Subcutaneous abdominal adipose tissue (tissue), 5 donors: ENCODE results near the gene IL5.
"Not testable (repeated sequence)": the region's sequence is repeated elsewhere in the genome, so short reads cannot be mapped to it uniquely, and the experiment has no call there.

Experiments used
- H3K27ac ChIP-seq: one replicate; pipeline ENCODE4 v1.7.0; 2013; ENCODE audit warnings: low read depth, mild to moderate bottlenecking, inconsistent platforms, low read length, moderate library complexity
- H3K27me3 ChIP-seq, 5 donors: one replicate each; pipeline ENCODE4 v1.7.0; 2013; ENCODE audit warnings: low read length in 5 of 5, inconsistent platforms in 1 of 5; ENCODE audit not compliant: control insufficient read depth in 5 of 5, insufficient read depth in 4 of 5
- H3K36me3 ChIP-seq, 5 donors: one replicate each; pipeline ENCODE4 v1.7.0; 2013; ENCODE audit warnings: low read length in 5 of 5; ENCODE audit not compliant: control insufficient read depth in 5 of 5, insufficient read depth in 5 of 5
- H3K4me1 ChIP-seq, 5 donors: one replicate each; pipeline ENCODE4 v1.7.0; 2013; ENCODE audit warnings: low read length in 5 of 5, mild to moderate bottlenecking in 3 of 5, moderate library complexity in 1 of 5; ENCODE audit not compliant: control insufficient read depth in 5 of 5, insufficient read depth in 5 of 5
- H3K4me3 ChIP-seq, 5 donors: one replicate each; pipeline ENCODE4 v1.7.0; 2013; ENCODE audit warnings: low read length in 5 of 5, low read depth in 1 of 5
- H3K9ac ChIP-seq, 5 donors: one replicate each; pipeline ENCODE4 v1.7.0; 2013; ENCODE audit warnings: low read length in 5 of 5, mild to moderate bottlenecking in 4 of 5, moderate library complexity in 3 of 5
- H3K9me3 ChIP-seq, 5 donors: one replicate each; pipeline ENCODE4 v1.7.0; 2013; ENCODE audit warnings: low read length in 5 of 5; ENCODE audit not compliant: control insufficient read depth in 5 of 5
- donor health status: healthy.
- donor health status: healthy.
- donor health status: healthy.
- donor health status: healthy.
- donor health status: healthy.

Gene IL5

DNA sequence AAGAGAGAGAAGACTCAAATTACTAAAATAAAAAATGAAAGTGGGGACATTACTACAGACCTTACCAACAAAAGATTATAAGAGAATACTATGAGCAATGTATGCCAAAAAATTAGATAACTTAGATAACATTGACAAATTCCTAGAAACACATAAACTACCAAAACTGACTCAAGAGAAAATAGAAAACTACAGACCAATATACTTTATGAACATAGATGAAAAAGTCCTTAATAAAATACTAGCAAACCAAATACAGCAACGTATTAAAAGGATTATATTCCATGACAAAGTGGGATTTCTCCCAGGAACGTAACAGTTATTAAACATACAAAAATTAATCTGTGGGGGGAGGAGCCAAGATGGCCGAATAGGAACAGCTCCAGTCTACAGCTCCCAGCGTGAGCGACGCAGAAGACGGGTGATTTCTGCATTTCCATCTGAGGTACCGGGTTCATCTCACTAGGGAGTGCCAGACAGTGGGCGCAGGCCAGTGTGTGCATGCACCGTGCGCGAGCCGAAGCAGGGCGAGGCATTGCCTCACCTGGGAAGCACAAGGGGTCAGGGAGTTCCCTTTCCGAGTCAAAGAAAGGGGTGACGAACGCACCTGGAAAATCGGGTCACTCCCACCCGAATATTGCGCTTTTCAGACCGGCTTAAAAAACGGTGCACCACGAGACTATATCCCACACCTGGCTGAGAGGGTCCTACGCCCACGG lies 29.5 kb downstream of the IL5 start:
- not testable (repeated sequence) for H3K4me1 ChIP-seq, H3K36me3 ChIP-seq, H3K27ac ChIP-seq, H3K27me3 ChIP-seq, H3K9ac ChIP-seq, H3K4me3 ChIP-seq, H3K9me3 ChIP-seq

DNA sequence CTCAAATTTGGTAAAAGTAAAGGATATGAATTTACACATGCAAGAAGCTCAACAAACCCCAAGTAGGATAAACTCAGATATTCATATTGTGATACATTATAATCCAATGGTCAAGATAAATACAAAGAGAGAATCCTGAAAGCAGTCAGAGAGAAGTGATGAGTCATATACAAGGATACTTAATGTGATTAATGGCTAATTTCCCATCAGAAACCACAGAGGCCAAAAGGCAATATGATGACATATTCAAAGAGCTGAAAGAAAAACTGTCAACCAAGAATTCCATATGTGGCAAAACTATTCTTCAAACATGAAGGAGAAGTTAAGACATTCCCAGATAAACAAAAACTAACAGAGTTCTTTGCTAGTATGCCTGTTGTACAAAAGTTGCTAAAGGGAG lies 33.2 kb downstream of the IL5 start:
- H3K27ac ChIP-seq, result no peak overlapping the region
- H3K4me3 ChIP-seq, result no peak overlapping the region
- peaks cover 3 to 7% (median 7%) of the 10 kb centered on the region in 5 donors for H3K4me1 ChIP-seq
- H3K9me3 ChIP-seq, result no peaks in the 10 kb centered on the region
- no peaks in the 10 kb centered on the region for H3K36me3 ChIP-seq
- no peaks in the 10 kb centered on the region for H3K27me3 ChIP-seq
- no peak overlapping the region for H3K9ac ChIP-seq

DNA sequence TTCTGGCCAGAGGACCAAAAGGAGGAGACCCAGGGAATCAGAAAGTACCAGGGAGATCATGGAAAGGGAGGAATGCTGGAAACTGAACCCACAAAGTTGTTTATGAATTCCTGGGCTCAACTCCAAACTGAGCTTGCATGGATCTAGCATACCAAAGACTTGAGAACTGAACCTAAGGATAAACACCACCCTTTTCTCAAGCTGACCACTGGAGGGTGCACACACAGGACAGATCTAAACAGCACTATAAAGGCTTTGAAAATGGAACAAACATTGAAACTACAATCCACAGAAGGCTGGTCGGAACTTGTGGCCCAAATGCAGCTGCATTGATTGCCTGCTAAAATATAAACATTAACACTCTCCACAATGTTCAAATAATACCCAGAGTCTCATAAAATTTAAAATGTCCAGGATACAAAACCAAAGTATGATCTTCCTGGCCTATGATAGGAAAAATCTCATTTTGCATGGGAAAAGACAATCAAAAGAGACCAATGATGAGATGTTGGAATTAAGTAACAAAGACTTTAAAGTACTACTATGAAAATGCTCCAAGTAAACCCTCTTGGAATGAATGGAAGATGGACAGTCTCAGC lies 37.1 kb downstream of the IL5 start:
- H3K27me3 ChIP-seq, result no peaks in the 10 kb centered on the region
- no peaks in the 10 kb centered on the region for H3K9me3 ChIP-seq
- H3K4me3 ChIP-seq, result no peak overlapping the region
- H3K9ac ChIP-seq, result no peak overlapping the region
- H3K4me1 ChIP-seq, result peaks cover 3 to 17% (median 8%) of the 10 kb centered on the region in 5 donors
- no peak overlapping the region for H3K27ac ChIP-seq
- no peaks in the 10 kb centered on the region for H3K36me3 ChIP-seq

DNA sequence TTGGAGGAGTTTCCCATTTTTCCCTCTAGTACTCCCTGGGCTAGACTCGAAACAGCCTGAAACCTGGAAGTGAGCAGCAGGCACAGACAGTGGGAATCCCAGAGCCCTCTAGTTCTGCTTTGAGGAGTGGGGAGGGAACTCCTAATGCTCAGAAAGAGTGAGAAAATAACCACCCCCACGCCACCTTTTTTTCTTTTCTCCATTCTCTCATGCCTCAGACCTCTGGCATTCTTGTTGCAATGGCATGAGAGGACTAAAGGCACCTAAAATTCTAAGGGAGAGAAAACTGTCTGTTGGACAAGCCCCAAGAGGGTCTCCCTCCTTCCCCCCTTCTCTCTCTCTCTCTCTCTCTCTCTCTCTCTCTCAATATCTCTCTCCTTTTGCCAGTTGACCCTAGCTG lies 37.7 kb downstream of the IL5 start:
- H3K4me3 ChIP-seq, result no peak overlapping the region
- no peak overlapping the region for H3K27ac ChIP-seq
- no peaks in the 10 kb centered on the region for H3K9me3 ChIP-seq
- peaks cover 3 to 22% (median 13%) of the 10 kb centered on the region in 5 donors for H3K4me1 ChIP-seq
- no peaks in the 10 kb centered on the region for H3K36me3 ChIP-seq
- H3K27me3 ChIP-seq, result no peaks in the 10 kb centered on the region
- no peak overlapping the region for H3K9ac ChIP-seq

DNA sequence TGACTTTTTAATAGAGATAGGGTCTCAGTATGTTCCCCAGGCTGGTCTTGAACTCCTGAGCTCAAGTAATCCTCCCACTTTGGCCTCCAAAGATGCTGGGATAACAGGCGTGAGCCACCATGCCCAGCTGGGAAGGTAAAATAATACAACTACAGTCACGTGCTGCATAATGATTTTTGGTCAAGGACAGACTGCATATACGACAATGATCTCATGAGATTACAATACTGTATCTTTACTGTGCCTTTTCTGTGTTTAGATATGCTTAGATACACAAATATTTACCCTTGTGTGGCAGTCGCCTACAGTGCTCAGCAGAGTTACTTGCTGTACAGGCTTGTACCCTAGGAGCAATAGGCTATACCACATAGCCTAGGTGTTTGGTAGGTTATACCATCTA lies 38.6 kb downstream of the IL5 start:
- no peak overlapping the region for H3K4me3 ChIP-seq
- no peaks in the 10 kb centered on the region for H3K9me3 ChIP-seq
- peaks cover 3 to 24% (median 13%) of the 10 kb centered on the region in 5 donors for H3K4me1 ChIP-seq
- no peaks in the 10 kb centered on the region for H3K36me3 ChIP-seq
- no peak overlapping the region for H3K9ac ChIP-seq
- no peak overlapping the region for H3K27ac ChIP-seq
- H3K27me3 ChIP-seq, result no peaks in the 10 kb centered on the region

DNA sequence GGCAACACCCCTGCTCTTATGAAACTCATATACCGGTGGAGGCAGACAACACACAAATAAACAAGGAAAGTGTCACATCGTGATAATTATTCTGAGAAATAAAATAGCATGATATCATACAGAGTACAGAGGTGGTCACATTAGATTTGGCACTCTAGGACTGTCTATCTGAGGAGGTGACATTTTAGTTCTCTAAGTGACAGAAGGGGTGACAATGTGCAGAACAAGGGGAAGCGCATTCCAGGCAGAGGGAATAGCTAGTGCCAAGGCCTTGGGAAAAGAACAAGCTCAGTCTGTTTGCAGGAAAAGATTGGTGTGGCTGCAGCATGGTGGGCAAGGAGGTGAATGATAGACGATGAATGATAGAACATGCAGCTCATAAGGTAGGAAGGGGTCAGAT lies 40.1 kb downstream of the IL5 start:
- no peaks in the 10 kb centered on the region for H3K27me3 ChIP-seq
- H3K4me3 ChIP-seq, result no peak overlapping the region
- no peaks in the 10 kb centered on the region for H3K36me3 ChIP-seq
- H3K4me1 ChIP-seq, result peaks cover 3 to 25% (median 13%) of the 10 kb centered on the region in 5 donors
- H3K9me3 ChIP-seq, result no peaks in the 10 kb centered on the region
- no peak overlapping the region for H3K9ac ChIP-seq
- no peak overlapping the region for H3K27ac ChIP-seq

DNA sequence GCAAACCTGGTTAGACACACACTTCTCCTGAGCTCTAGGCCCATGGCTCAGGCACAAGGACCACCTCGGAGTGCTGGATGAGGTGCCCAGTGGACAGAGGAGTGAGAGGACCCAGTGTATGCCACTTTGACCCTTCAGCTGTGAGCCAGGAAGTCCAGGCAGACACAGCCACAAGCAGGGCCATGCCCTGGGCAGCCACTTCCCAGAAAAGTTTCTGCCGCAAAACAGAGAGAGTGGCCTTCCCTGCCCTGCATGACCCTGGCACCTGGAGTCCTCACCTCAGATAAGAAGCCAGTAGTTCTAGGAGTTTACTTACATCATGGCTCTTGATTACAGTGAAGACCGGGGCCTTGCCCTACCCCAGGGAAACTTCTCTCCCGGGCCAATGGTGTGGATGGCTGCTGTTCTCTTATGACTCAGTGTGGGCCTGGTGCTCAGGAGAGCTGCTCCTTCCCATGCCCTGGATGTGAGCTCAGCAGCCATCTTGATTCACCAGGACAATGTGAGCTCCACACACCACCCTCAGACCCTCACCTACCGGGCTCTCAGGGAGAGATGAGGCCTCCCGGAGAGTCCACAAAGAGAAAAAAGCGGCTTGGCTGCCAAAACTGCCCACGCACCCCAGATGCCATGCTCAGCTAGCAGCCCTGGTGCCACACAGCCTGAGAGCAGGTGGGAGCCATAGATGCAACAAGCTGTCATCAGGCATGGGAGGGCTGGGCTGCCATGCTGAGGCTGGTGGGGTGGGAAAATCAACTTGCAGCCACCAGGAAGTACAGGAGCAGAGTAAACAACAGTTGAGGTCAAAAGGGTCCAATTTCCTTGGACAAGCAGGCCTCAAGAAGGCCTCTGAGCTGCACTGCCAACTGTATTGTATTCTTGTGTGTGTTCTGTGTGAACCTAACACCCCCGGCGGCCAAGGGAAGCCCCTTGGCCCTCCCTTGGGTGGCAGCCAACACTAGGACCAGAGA lies 41.1 kb downstream of the IL5 start:
- Histone ChIP-seq H3K9ac (peak overlapping the region in 2 of 5 donors; percentile 10 to 26), H3K4me1 (peaks cover 13 to 35% (median 23%) of the 10 kb centered on the region in 5 donors), H3K9me3 (no peaks in the 10 kb centered on the region), H3K27ac (no peak overlapping the region), H3K4me3 (no peak overlapping the region), H3K27me3 (no peaks in the 10 kb centered on the region), H3K36me3 (no peaks in the 10 kb centered on the region)

DNA sequence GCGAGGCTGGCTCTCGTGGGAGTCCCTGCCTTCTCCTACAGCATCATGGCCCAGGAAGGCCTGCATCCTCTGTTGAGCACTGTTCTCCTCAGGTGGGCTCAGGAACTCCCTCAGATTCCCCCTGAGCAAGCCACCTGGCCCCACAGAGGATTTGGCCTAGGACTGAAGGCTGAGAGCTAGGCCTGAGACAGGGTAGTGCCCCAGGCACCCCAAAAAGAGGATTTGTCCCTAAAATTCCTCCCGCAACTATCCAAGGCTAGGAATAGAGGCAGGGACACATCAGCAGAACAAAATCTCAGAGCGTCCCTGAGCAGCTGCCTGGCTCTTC lies 41.7 kb downstream of the IL5 start:
- Histone ChIP-seq H3K9me3 (no peaks in the 10 kb centered on the region), H3K4me1 (peaks cover 13 to 38% (median 26%) of the 10 kb centered on the region in 5 donors)

DNA sequence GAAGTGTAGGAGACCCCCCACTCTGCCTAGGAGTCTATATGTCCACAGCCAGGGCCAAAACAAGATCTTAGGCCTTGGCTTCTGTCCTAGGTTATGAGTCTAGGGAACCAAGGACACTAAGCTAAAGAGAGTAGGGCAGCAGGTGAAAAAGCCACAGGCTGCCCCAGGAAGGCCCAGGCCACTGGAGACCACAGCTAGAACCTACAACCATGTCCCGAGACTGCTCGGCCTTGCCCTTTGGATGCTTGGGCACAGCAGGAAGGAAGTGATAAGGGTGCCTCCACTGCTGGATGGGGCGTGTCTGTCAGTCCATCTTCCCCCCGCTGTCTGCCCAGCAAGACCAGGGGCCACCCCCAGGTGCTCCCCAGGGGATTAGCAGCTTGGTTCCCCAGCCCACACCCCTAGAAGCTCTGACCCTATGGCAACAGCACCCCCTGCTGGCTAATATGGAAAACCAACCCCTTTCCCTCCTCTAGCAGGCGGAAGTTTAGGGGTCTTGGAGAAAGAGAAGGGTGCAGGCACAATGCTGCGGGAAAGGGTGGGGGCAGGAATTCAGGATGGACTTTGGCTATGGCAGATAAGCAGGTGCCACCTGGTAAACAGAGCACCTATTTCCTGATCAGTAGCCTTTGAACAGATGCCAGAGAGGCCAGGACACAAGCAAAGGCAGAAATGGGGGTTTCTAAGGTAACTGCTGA lies 42.2 kb downstream of the IL5 start:
- peaks cover 13 to 38% (median 28%) of the 10 kb centered on the region in 5 donors for H3K4me1 ChIP-seq
- no peaks in the 10 kb centered on the region for H3K9me3 ChIP-seq
- H3K36me3 ChIP-seq, result no peaks in the 10 kb centered on the region
- H3K27me3 ChIP-seq, result no peaks in the 10 kb centered on the region
- no peak overlapping the region for H3K4me3 ChIP-seq
- H3K27ac ChIP-seq, result peak overlapping the region; percentile 98
- H3K9ac ChIP-seq, result peak overlapping the region in 2 of 5 donors; percentile 38 to 46

More for the DNA sequence above, 41.7 kb downstream of the IL5 start:
- peak overlapping the region in 2 of 5 donors; percentile 10 to 26 for H3K9ac ChIP-seq
- H3K36me3 ChIP-seq, result no peaks in the 10 kb centered on the region
- H3K27ac ChIP-seq, result no peak overlapping the region
- H3K27me3 ChIP-seq, result no peaks in the 10 kb centered on the region
- no peak overlapping the region for H3K4me3 ChIP-seq
